SJSA1 (cell line): ENCODE measurements around the gene ADARB2. TPM values are rescaled to one million over a fixed set of nuclear protein-coding genes. Genes with fewer than 3 reads are reported as not detected.
"Not testable (repeated sequence)": the region's sequence is repeated elsewhere in the genome, so short reads cannot be mapped to it uniquely, and the experiment has no call there.

Experiments used
- DNase-seq, 2 experiments: peaks; one replicate each; pipeline ENCODE4 v3.0.0-alpha.2; 2015 to 2020; ENCODE audit warnings: low spot score in 2 of 2, low read depth in 1 of 2
- H3K27ac ChIP-seq: fragments of 250-450 bp; sonication (Bioruptor Pico); 2 replicates; pipeline ENCODE4 v1.5.1; 2020; ENCODE audit warnings: mild to moderate bottlenecking, moderate library complexity
- H3K27me3 ChIP-seq: fragments of 250-450 bp; sonication (Bioruptor Pico); replicated peaks from 2 replicates; pipeline ENCODE4 v1.5.1; 2020; ENCODE audit warnings: mild to moderate bottlenecking, moderate library complexity
- H3K36me3 ChIP-seq: fragments of 250-450 bp; sonication (Bioruptor Pico); 2 replicates; pipeline ENCODE4 v1.5.1; 2020; ENCODE audit warnings: mild to moderate bottlenecking
- H3K4me1 ChIP-seq: fragments of 250-450 bp; sonication (Bioruptor Pico); replicated peaks from 2 replicates; pipeline ENCODE4 v1.6.1; 2021; ENCODE audit warnings: mild to moderate bottlenecking
- H3K4me3 ChIP-seq: fragments of 250-450 bp; sonication (Bioruptor Pico); 2 replicates; pipeline ENCODE4 v1.5.1; 2020; ENCODE audit warnings: mild to moderate bottlenecking
- H3K9me3 ChIP-seq: fragments of 250-450 bp; sonication (Bioruptor Pico); replicated peaks from 2 replicates; pipeline ENCODE4 v1.5.1; 2020; ENCODE audit warnings: mild to moderate bottlenecking
- total RNA-seq: library from RNA; depleted of rRNA; stranded (reverse); fragments of >200 nt; shearing (Covaris generic); gene quantifications from 2 replicates; pipeline ENCODE4 v1.2.3, GENCODE V29; 2014

ADARB2 gene
- total RNA-seq, 1 experiment from 2014 or later, result not detected

- not testable (repeated sequence) for H3K27ac ChIP-seq, H3K36me3 ChIP-seq, DNase-seq
These were observed 309.7 kb downstream of the ADARB2 start for GRCh38 chr10:1427521-1428186.

DNA sequence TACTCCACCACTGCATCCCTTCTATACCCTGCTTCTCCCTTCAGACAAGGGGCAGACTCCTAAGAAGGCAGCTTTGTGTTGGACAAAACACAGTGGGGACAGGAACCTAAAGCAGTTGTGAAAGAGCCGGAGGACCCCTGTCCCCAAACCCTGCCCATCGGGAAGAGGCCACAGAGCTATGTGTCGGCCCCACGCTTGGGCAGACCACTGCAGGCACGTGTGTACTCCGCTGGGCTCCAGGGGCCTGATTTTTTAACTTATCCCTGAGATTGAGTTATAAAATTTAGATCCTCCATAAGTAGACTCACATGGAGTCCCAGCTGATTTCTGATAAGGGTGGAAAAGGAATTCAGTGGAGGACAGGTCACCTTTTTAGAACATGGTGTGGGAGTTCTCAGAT is 310.5 kb downstream of the ADARB2 start:
- Histone ChIP-seq H3K27ac (no peak overlapping the region), H3K27me3 (peaks cover 4% of the 10 kb centered on the region), H3K4me1 (no peaks in the 10 kb centered on the region), H3K9me3 (no peaks in the 10 kb centered on the region), H3K36me3 (no peaks in the 10 kb centered on the region), H3K4me3 (no peak overlapping the region)
- no peak for DNase-seq

More at GRCh38 chr10:1427521-1428186, 309.7 kb downstream of the ADARB2 start:
- H3K27me3 ChIP-seq, H3K4me3 ChIP-seq, H3K9me3 ChIP-seq, H3K4me1 ChIP-seq: not testable (repeated sequence)

- no peak overlapping the region for H3K4me3 ChIP-seq
- H3K27me3 ChIP-seq, result peaks cover 4% of the 10 kb centered on the region
These were observed 311.4 kb downstream of the ADARB2 start for GRCh38 chr10:1425879-1426278.

GRCh38 chr10:1424648-1425047 is 312.7 kb downstream of the ADARB2 start:
- Histone ChIP-seq H3K4me3 (no peak overlapping the region), H3K27ac (no peak overlapping the region), H3K36me3 (no peaks in the 10 kb centered on the region), H3K27me3 (peaks cover 11% of the 10 kb centered on the region), H3K9me3 (no peaks in the 10 kb centered on the region), H3K4me1 (no peaks in the 10 kb centered on the region)
- no peak for DNase-seq

More at GRCh38 chr10:1425879-1426278, 311.4 kb downstream of the ADARB2 start:
- Histone ChIP-seq H3K4me1 (no peaks in the 10 kb centered on the region), H3K9me3 (no peaks in the 10 kb centered on the region), H3K27ac (no peak overlapping the region), H3K36me3 (no peaks in the 10 kb centered on the region)
- no peak for DNase-seq

DNA sequence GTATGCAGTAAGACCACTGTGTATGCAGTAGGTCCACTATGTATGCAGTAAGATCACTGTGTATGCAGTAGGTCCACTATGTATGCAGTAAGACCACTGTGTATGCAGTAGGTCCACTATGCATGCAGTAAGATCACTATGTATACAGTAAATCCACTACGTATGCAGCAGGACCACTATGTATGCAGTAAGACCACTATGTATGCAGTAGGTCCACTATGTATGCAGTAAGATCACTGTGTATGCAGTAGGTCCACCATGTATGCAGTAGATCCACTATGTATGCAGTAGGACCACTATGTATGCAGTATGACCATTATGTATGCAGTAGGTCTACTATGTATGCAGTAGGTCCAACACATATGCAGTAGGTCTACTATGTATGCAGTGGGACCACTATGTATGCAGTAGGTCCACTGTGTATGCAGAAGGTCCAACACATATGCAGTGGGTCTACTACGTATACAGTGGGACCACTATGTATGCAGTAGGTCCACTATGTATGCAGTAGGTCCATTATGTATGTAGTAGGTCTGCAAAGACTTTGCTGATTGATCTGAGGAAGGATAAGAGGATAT is 313.6 kb downstream of the ADARB2 start:
- peaks cover 20% of the 10 kb centered on the region for H3K27me3 ChIP-seq
- no peaks in the 10 kb centered on the region for H3K36me3 ChIP-seq
- no peak overlapping the region for H3K27ac ChIP-seq
- no peak overlapping the region for H3K4me3 ChIP-seq
- no peak for DNase-seq
- no peaks in the 10 kb centered on the region for H3K4me1 ChIP-seq
- H3K9me3 ChIP-seq, result no peaks in the 10 kb centered on the region

GRCh38 chr10:1422275-1422674 is 315.1 kb downstream of the ADARB2 start:
- no peaks in the 10 kb centered on the region for H3K36me3 ChIP-seq
- no peaks in the 10 kb centered on the region for H3K9me3 ChIP-seq
- no peaks in the 10 kb centered on the region for H3K4me1 ChIP-seq
- no peak overlapping the region for H3K4me3 ChIP-seq
- DNase-seq, result no peak
- no peak overlapping the region for H3K27ac ChIP-seq
- H3K27me3 ChIP-seq, result peaks cover 16% of the 10 kb centered on the region

DNA sequence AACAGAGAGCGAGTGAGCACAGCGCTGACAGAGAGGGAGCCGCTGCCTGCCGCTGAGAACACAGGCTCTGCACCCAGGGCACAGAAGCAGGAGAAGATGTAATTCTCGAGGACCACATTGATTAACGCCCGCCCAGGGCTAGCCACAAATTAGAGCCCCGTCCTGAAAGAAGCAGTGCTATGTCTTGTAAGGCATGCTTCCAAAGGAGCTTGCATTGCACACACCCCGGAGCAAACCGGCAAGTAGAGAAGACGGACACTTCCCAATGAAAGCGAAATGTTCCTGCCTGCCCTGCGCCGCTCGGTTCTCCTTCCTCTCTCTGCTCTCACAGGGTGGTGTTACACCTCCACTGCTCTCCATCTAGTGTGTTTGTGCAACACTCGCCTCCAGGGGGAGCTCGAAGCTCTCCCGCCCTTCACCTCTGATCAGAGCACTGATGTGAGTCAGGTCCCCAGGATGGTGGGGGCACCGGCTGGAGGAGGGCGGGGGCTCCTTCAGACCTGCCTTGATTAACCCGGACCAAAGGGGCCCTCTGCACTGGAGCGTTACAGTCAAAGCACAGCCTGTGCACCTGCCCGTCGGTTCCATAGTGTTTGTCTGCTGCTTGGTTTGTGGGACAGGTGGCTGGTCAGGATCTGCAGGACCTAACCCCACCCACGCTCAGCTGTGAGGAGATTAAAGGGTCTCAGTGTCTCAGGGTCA is 316.5 kb downstream of the ADARB2 start:
- no peak overlapping the region for H3K27ac ChIP-seq
- no peaks in the 10 kb centered on the region for H3K9me3 ChIP-seq
- H3K36me3 ChIP-seq, result no peaks in the 10 kb centered on the region
- H3K4me3 ChIP-seq, result no peak overlapping the region
- H3K4me1 ChIP-seq, result no peaks in the 10 kb centered on the region
- H3K27me3 ChIP-seq, result peaks cover 16% of the 10 kb centered on the region
- peak; percentile 38 to 68 for DNase-seq

- Histone ChIP-seq H3K27ac (no peak overlapping the region), H3K27me3 (peaks cover 16% of the 10 kb centered on the region), H3K4me1 (no peaks in the 10 kb centered on the region), H3K36me3 (no peaks in the 10 kb centered on the region), H3K9me3 (no peaks in the 10 kb centered on the region), H3K4me3 (no peak overlapping the region)
- DNase-seq, result no peak
These were observed 317.3 kb downstream of the ADARB2 start for GRCh38 chr10:1419796-1420610.

DNA sequence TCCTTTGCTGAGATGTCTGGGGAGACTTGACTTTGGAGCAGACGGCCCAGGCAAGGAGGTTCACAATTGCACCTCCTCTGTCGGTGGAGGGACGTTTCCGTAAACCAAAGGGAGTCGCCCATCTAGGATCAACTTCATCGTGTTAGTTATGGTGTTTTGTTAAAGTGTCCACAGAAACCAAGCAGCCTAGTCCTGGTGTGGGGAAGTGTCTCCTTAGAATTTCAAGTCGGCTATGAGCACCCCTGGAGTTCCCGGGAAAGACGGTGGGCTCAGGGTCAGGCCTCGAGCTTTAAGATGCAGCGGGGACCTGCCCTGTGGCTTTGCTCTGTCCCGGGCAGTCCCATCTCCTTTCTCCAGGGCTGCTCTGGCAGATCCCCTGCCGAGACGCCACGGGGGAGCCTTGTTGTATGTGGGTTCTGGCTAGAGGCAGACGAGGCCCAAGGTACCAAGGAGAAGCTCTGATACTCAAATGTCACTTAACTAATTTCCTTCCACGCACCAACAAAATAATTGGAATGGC is 319.2 kb downstream of the ADARB2 start:
- Histone ChIP-seq H3K27me3 (peaks cover 16% of the 10 kb centered on the region), H3K9me3 (no peaks in the 10 kb centered on the region), H3K4me3 (no peak overlapping the region), H3K36me3 (no peaks in the 10 kb centered on the region), H3K27ac (no peak overlapping the region), H3K4me1 (no peaks in the 10 kb centered on the region)
- no peak for DNase-seq

DNA sequence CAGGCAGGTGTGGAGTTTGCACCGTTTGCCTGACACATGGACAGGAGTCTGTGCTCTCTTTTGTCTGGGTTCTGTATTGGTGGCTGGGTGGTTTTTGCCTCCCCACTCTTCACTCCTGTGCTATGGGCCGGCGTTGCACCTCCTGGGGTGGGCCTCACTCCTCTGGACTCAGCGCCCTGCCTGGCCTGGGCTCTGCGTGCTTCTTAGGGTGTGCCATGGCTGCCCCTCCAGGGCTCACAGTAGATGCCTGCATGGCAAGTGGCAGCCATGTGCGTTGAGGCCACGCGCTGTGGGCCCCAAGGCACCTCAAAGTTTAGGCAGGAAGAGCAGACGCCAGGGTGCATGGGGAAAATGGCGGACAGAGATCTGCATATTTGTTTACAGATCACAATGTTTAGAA is 319.8 kb downstream of the ADARB2 start:
- no peak for DNase-seq
- no peaks in the 10 kb centered on the region for H3K9me3 ChIP-seq
- H3K4me3 ChIP-seq, result no peak overlapping the region
- H3K4me1 ChIP-seq, result no peaks in the 10 kb centered on the region
- no peak overlapping the region for H3K27ac ChIP-seq
- H3K27me3 ChIP-seq, result peaks cover 19% of the 10 kb centered on the region
- no peaks in the 10 kb centered on the region for H3K36me3 ChIP-seq

DNA sequence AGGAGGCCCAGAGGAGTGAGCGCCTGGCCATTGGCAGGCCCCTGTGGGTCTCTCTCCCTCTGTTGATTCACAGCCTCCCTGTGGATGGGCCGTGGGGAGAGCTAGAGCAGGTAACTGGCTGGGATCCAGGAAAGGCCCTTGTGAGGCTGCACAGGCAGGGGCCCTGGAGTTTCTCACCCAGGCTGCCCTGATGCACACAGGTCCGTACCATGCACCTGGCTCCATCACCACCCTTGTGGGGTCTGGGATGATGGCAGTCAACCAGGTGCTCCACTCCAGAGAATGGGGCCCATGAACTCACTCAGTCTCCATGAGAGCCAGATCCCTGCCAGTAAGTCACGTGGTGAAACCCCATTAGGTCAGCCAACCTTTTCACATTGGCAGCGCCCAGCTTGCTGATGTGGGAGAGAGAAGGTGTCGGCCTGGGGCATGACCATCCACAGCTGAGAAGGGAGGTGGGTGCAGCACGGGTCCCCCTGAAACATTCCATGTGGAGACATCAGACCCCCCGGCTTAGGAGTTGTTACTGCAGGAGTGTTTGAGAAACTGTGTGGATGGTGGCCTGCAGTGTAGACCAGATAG is 320.8 kb downstream of the ADARB2 start:
- H3K27me3 ChIP-seq, result peaks cover 28% of the 10 kb centered on the region
- H3K36me3 ChIP-seq, result no peaks in the 10 kb centered on the region
- no peak overlapping the region for H3K4me3 ChIP-seq
- no peaks in the 10 kb centered on the region for H3K9me3 ChIP-seq
- no peaks in the 10 kb centered on the region for H3K4me1 ChIP-seq
- no peak overlapping the region for H3K27ac ChIP-seq
- DNase-seq, result no peak

DNA sequence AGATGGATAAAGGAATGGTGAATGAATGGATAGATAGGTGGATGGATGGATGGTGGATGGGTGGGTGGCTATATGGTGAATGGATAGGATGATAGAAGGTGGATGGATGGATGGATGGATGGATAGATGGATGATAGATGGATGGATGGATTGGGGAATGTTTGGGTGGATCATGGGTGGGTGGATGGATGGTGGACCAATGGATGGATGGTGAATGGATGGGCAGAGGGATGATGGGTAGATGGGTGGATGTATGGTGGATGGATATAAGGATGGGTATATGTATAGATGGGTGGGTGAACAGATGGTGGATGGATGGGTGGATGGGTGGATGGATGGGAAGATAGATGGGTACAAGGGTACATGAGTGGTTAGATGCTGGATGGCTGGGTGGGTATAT is 322.4 kb downstream of the ADARB2 start:
- H3K4me3 ChIP-seq, result no peak overlapping the region
- peak in 1 of 2 experiments; percentile 15 for DNase-seq
- no peaks in the 10 kb centered on the region for H3K4me1 ChIP-seq
- peaks cover 28% of the 10 kb centered on the region for H3K27me3 ChIP-seq
- no peaks in the 10 kb centered on the region for H3K9me3 ChIP-seq
- no peaks in the 10 kb centered on the region for H3K36me3 ChIP-seq
- no peak overlapping the region for H3K27ac ChIP-seq

GRCh38 chr10:1414346-1414745 is 323.0 kb downstream of the ADARB2 start:
- not testable (repeated sequence) for H3K4me1 ChIP-seq, H3K4me3 ChIP-seq, H3K36me3 ChIP-seq, H3K9me3 ChIP-seq, H3K27ac ChIP-seq
- peaks cover 22% of the 10 kb centered on the region for H3K27me3 ChIP-seq
- peak in 1 of 2 experiments; percentile 11 for DNase-seq
